Measurements from ENCODE around the gene CLSTN2. TPM values are rescaled to one million over a fixed set of nuclear protein-coding genes. Genes with fewer than 3 reads are reported as not detected.

Gene CLSTN2
- total and polyA plus RNA-seq, 4 donors: 0.09 to 2.2 (median 0.55) TPM

GRCh38 chr3:140285380-140285779 is 350.4 kb downstream of the CLSTN2 start:
- no peak for TF ChIP-seq NR2F2 (IDR thresholded peaks at IDR 0.05)
- TF ChIP-seq, protein P1, sequence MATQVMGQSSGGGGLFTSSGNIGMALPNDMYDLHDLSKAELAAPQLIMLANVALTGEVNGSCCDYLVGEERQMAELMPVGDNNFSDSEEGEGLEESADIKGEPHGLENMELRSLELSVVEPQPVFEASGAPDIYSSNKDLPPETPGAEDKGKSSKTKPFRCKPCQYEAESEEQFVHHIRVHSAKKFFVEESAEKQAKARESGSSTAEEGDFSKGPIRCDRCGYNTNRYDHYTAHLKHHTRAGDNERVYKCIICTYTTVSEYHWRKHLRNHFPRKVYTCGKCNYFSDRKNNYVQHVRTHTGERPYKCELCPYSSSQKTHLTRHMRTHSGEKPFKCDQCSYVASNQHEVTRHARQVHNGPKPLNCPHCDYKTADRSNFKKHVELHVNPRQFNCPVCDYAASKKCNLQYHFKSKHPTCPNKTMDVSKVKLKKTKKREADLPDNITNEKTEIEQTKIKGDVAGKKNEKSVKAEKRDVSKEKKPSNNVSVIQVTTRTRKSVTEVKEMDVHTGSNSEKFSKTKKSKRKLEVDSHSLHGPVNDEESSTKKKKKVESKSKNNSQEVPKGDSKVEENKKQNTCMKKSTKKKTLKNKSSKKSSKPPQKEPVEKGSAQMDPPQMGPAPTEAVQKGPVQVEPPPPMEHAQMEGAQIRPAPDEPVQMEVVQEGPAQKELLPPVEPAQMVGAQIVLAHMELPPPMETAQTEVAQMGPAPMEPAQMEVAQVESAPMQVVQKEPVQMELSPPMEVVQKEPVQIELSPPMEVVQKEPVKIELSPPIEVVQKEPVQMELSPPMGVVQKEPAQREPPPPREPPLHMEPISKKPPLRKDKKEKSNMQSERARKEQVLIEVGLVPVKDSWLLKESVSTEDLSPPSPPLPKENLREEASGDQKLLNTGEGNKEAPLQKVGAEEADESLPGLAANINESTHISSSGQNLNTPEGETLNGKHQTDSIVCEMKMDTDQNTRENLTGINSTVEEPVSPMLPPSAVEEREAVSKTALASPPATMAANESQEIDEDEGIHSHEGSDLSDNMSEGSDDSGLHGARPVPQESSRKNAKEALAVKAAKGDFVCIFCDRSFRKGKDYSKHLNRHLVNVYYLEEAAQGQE (IDR thresholded peaks at IDR 0.05): no peak
- TF ChIP-seq RXRA (IDR thresholded peaks at IDR 0.05): no peak
- TF ChIP-seq JUND (IDR thresholded peaks at IDR 0.05): no peak
- TF ChIP-seq MAX (IDR thresholded peaks at IDR 0.05): no peak
- no peak for TF ChIP-seq TAF1 (conservative IDR thresholded peaks at IDR 0.05)
- no peak for TF ChIP-seq FOXA1 (IDR thresholded peaks at IDR 0.05)
- TF ChIP-seq, protein P2, sequence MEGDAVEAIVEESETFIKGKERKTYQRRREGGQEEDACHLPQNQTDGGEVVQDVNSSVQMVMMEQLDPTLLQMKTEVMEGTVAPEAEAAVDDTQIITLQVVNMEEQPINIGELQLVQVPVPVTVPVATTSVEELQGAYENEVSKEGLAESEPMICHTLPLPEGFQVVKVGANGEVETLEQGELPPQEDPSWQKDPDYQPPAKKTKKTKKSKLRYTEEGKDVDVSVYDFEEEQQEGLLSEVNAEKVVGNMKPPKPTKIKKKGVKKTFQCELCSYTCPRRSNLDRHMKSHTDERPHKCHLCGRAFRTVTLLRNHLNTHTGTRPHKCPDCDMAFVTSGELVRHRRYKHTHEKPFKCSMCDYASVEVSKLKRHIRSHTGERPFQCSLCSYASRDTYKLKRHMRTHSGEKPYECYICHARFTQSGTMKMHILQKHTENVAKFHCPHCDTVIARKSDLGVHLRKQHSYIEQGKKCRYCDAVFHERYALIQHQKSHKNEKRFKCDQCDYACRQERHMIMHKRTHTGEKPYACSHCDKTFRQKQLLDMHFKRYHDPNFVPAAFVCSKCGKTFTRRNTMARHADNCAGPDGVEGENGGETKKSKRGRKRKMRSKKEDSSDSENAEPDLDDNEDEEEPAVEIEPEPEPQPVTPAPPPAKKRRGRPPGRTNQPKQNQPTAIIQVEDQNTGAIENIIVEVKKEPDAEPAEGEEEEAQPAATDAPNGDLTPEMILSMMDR (IDR thresholded peaks at IDR 0.05; ENCODE audit: low read depth, low read length, missing input control): no peak
- no peak for TF ChIP-seq ZBTB33 (IDR thresholded peaks at IDR 0.05)
- TF ChIP-seq GABPA (IDR thresholded peaks at IDR 0.05 in 1 of 2, conservative IDR thresholded peaks at IDR 0.05 in 1 of 2): no peak
- TF ChIP-seq HNF4A (conservative IDR thresholded peaks at IDR 0.05): no peak
- no peak for TF ChIP-seq EGR1 (IDR thresholded peaks at IDR 0.05; ENCODE audit: low read depth in 2 of 2)
- no peak for TF ChIP-seq HNF4G (IDR thresholded peaks at IDR 0.05)
- no peak for TF ChIP-seq YY1 (IDR thresholded peaks at IDR 0.05)
- TF ChIP-seq, protein P3, sequence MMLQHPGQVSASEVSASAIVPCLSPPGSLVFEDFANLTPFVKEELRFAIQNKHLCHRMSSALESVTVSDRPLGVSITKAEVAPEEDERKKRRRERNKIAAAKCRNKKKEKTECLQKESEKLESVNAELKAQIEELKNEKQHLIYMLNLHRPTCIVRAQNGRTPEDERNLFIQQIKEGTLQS (IDR thresholded peaks at IDR 0.05): no peak
- TF ChIP-seq RAD21 (IDR thresholded peaks at IDR 0.05): no peak
- no peak for TF ChIP-seq FOXA2 (IDR thresholded peaks at IDR 0.05)
- TF ChIP-seq SP1 (IDR thresholded peaks at IDR 0.05): no peak
- 53% methylated on average over 3 of the region's 3 CpGs for WGBS
- Histone ChIP-seq H3K9ac (ENCODE audit: low read depth in 1 of 2, low read length in 2 of 2) (no peak overlapping the region), H3K36me3 (ENCODE audit: control insufficient read depth in 4 of 4, insufficient read depth in 3 of 4, low read depth in 1 of 4, low read length in 3 of 4) (no peaks in the 10 kb centered on the region), H3K4me1 (ENCODE audit: control insufficient read depth in 4 of 4, insufficient read depth in 4 of 4, low read length in 3 of 4) (no peaks in the 10 kb centered on the region), H3K27ac (ENCODE audit: low read depth in 1 of 2, low read length in 2 of 2) (no peak overlapping the region), H3K9me3 (ENCODE audit: control insufficient read depth in 4 of 4, low read length in 3 of 4) (no peaks in the 10 kb centered on the region), H3K27me3 (ENCODE audit: control insufficient read depth in 4 of 4, insufficient read depth in 4 of 4, low read length in 3 of 4) (peaks cover 0 to 4% (median 1%) of the 10 kb centered on the region in 4 donors), H3K4me3 (ENCODE audit: low read depth in 1 of 3, low read length in 3 of 3) (no peak overlapping the region)
- no peak for DNase-seq (ENCODE audit: low spot score)
